Spleen (tissue), 7 donors: Measurements from ENCODE around the gene DNM3.

ENCODE experiments used
- CTCF ChIP-seq, 11 experiments: fragments of 200-600 bp in 7 of 11; fragments of 450-650 bp in 4 of 11; sonication (generic) in 4 of 11; IDR thresholded peaks in 8 of 11; conservative IDR thresholded peaks in 3 of 11; 1 replicate in 7 of 11; 2 replicates in 4 of 11; pipeline versions ENCODE4 v1.4.0 to v1.8.0; 2016 to 2021; ENCODE audit warnings: antibody characterized with exemption in 11 of 11, inconsistent platforms in 4 of 11, mild to moderate bottlenecking in 1 of 11
- POLR2A ChIP-seq, 3 donors: fragments of 450-650 bp; IDR thresholded peaks; one replicate each; pipeline ENCODE4 v1.5.1; 2017; ENCODE audit warnings: antibody characterized with exemption in 3 of 3, mild to moderate bottlenecking in 1 of 3
- donor health status: DM: no; HTN: no; CAD: no; lungs with moderate emphysema.
- donor health status: DM: no; HTN: no; CAD: no.
- donor health status: DM: no; HTN: no; CAD: no.

DNA sequence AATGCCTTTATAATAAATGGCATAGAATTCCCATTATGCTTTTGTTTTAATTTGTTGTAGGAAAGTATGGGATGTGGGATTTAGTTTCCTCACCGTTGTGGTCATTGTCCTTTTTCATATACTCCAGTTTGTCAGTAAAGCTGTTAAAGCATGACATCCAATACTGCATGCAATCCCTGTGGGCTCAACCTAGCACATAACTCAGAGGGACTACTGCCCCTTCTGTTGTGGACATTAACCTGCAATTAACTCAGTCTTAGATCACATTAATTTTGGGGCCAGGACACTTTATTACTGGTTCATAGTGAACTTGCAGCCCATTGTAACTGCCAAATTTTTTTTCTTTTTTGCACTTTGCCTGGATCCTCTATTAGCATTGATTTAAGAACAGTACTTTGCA lies 112.5 kb downstream of the DNM3 start:
- no peak for TF ChIP-seq POLR2A (IDR thresholded peaks at IDR 0.05)
- TF ChIP-seq CTCF (IDR thresholded peaks at IDR 0.05 in 8 of 11, conservative IDR thresholded peaks at IDR 0.05 in 3 of 11), result no peak
